ENCODE data around the gene CCDC83.

DNA sequence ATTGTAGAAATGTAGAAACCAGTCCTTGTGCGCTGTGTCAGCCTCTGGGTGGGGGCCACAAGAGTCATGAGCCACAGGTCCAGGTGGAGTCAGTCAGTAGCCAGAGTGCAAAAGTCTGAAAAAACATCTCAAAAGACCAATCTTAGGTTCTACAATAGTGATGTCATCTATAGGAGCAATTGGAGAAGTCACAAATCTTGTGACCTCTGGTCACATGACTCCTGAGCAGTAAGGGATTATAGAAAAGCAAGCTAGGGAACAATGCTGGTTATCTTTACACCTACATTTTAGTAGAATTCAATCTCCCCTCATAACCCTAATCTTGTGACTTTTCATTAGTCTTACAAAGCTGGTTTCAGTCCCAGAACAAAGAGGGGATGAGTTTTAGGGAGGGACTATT lies 82.7 kb downstream of the CCDC83 start:
- TF ChIP-seq EP300 (IDR thresholded peaks at IDR 0.05), result no peak
- TF ChIP-seq, protein P1, sequence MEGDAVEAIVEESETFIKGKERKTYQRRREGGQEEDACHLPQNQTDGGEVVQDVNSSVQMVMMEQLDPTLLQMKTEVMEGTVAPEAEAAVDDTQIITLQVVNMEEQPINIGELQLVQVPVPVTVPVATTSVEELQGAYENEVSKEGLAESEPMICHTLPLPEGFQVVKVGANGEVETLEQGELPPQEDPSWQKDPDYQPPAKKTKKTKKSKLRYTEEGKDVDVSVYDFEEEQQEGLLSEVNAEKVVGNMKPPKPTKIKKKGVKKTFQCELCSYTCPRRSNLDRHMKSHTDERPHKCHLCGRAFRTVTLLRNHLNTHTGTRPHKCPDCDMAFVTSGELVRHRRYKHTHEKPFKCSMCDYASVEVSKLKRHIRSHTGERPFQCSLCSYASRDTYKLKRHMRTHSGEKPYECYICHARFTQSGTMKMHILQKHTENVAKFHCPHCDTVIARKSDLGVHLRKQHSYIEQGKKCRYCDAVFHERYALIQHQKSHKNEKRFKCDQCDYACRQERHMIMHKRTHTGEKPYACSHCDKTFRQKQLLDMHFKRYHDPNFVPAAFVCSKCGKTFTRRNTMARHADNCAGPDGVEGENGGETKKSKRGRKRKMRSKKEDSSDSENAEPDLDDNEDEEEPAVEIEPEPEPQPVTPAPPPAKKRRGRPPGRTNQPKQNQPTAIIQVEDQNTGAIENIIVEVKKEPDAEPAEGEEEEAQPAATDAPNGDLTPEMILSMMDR (IDR thresholded peaks at IDR 0.05), result no peak
